Activated CD4-positive, alpha-beta T cell treated with anti-CD3 and anti-CD28 coated beads for 4 hours (primary cell): ENCODE measurements around the gene PTCRA.
"Not testable (repeated sequence)": the region's sequence is repeated elsewhere in the genome, so short reads cannot be mapped to it uniquely, and the experiment has no call there.

Source experiments
- DNase-seq, 2 donors: peaks; one replicate each; pipeline ENCODE4 v3.0.0-alpha.2; 2020

The PTCRA gene, protein sequence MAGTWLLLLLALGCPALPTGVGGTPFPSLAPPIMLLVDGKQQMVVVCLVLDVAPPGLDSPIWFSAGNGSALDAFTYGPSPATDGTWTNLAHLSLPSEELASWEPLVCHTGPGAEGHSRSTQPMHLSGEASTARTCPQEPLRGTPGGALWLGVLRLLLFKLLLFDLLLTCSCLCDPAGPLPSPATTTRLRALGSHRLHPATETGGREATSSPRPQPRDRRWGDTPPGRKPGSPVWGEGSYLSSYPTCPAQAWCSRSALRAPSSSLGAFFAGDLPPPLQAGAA

DNA sequence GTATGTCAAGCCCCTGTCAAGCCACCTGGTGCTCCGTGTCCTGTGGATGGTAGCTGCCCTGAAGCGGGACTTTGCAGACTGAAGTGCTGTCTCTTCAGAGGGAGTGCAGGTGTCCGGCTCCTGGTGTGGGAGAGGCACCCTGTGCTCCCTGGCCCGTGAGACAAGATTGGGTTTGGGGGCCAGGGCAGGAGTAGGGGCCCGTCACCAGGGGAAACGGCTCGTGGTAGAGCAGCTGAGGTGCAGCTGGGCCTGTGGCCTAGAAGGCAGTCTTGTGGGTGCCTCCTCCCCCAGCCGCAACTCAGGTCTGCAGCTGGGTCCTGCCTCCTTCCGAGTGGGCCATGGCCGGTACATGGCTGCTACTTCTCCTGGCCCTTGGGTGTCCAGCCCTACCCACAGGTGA lies at the start of gene PTCRA:
Gene PTCRA, plus strand, starts transcription at position 322 of the 400 bp plus-strand sequence. Its CDS starts 17 bp downstream, at position 339.
- DNase-seq, result no peak

DNA sequence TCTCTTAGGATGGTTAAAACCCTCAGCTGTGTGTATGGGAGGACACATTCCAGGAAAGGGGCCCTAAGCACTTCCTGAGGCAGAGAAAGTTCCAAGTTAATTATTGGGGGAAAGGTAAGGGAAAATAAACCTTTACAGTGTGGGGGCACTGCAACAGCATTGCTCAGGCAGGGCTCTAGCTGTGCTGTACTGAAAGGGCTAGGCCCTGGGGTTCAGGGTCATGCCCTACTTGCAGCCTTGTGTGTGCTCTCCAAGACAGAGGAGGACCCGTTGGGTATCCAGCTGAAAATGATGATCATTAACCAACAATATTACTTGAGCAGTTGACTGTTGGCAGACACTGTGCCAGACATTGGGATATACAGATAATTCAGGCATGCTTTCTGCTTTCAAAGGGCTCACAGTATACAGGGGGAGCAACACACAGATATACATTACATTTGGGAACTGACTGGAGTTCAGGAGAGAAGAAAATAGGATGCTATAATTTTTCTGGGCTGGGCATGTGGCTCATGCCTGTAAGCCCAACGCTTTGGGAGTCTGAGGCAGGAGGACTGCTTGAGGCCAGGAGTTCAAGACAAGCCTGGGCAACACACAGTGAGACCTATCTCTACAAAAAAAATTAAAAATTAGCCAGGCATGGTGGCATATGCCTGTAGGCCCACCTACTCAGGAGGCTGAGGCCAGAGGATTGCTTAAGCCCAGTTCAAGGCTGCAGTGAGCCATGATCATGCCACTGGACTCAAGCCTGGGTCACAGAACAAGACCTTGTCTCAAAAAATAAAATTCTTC lies 45.5 kb upstream of the PTCRA start:
- no peak for DNase-seq

DNA sequence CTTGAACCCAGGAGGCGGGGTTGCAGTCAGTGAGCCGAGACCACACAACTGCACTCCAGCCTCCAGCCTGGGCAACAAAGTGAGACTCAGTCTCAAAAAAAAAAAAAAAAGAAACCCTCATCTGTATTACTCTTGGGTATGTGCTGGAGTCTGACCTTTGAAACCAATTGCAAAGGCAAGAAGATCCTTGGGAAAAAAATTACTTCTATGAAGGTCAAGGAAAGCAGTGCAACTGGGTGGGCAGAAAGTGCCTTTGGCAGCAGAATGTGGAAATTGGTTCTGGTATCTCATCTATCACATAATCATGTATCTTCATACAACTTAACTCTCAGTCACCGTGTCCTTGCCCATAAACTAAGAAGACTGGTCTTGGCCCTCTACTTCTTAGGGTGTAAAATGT lies 44.1 kb upstream of the PTCRA start:
- DNase-seq, result no peak

DNA sequence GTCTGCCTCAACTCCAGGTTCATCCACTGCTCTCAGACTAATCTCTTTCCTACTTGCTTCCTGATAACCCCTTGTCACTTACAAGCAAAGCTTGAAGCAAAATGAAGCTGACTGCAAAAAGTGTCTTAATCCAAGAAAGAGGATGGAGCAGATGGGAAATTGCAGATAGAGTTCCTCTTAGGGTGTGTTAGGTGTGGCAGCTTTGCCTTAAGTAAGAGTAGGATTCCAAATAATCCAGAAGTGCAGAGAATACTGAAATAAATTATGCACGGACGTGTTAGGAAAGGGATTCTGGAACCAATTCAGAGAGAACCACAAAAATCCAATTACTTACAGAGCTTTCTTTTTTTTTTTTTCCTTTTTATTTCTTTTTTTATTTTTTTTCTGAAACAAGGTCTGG lies 42.5 kb upstream of the PTCRA start:
- DNase-seq, result no peak

DNA sequence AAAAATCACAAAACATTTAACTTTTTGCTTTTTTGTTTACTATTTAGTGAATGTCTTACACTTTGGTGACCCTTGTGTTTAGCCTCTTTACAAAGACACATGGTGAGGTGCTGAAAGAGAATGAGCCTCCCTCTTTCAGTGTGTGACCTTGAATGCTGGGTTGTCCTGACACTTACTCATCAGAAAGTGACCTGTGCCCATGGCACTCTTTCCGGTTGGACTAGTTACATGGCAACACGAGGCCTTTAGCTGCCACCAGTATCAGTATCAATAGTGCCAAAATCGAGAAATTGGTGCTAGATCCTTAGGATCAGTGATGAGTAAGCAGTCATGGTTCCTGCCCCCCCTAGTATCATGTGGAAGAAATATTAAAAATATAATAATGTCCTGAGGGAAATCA lies 38.2 kb upstream of the PTCRA start:
- DNase-seq, result no peak

DNA sequence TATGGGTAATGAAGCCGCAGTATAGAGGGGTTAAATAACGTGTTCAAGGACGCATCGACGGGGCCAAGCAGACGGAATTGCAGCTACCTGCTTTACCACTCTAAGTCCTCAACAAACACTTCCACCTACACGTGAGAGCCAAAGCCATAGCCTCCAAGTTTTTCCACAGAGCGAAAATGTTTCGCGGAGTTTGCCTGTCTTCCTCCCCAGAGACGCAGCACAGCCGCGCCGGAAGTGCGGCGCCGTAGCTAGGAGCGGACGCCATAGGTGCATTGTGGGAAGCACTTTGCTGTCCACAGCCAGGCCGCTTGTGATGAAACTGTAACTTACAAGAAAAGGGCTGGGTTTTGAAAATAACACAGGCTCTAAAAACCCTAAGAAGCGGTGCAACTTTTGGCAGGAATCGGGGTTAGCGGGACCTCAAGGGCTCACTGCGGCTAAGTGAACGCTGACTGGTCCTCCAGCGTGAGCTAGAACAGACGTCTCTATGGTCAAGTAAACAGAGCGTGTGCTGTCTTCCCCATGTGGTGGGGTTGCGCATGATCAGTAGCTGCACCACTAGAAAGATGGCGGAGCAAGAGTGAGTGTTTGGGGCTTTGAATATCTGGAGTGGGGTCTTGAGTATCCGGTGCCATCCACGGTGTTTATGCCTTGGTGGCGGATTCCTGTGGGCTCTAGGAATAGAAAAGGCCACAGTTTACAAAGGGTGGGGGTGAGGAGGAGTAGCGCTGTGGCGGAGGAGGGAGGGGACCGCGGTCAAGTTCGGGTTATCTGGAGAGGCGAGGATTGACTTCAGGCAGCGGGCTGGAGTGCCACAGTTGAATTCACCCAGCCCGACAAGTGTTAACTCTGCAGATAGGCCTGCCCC lies 36.2 kb upstream of the PTCRA start, which contains the start of gene RPL7L1:
Gene RPL7L1, plus strand, starts transcription at position 245 of the 868 bp plus-strand sequence. Its CDS starts 295 bp downstream, at position 540.
- peak; percentile 77 to 85 for DNase-seq

DNA sequence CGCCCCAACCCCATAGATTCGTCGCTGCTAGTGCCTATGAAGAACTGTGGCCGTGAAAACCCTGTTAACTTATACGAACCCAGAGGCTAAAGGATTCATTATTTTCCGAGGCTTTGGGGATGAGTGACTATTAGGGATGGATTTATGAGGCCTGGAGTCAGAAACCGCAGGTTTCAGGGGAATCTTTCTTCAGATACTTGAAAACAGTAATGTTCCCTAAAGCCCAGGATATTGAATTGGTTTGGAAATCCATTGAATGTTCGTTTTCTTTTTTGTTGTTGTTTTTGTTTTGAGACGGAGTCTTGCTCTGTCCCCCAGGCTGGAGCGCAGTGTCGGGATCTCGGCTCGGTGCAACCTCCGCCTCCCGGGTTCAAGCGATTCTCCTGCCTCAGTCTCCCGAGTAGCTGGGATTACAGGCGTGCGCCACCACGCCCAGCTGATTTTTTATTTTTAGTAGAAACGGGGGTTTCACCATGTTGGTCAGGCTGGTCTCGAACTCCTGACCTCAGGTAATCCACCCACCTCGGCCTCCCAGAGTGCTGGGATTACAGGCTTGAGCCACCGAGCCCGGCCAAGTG lies 35.5 kb upstream of the PTCRA start:
- not testable (repeated sequence) for DNase-seq

DNA sequence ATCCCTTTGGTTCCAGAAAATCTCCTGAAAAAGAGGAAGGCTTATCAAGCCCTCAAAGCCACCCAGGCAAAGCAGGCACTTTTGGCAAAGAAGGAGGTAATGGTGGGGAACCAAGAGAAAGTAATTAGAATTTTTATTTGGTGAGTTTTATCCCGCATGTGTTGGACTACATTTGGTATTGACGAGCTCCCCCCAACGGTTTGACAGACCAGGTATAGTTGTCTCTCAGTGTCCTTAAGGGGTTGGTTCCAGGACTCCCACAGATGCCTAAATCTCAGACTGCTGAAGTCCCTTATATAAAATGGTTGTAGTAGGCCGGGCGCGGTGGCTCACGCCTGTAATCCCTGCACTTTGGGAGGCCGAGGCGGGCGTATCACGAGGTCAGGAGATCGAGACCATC lies 35.0 kb upstream of the PTCRA start:
- not testable (repeated sequence) for DNase-seq

DNA sequence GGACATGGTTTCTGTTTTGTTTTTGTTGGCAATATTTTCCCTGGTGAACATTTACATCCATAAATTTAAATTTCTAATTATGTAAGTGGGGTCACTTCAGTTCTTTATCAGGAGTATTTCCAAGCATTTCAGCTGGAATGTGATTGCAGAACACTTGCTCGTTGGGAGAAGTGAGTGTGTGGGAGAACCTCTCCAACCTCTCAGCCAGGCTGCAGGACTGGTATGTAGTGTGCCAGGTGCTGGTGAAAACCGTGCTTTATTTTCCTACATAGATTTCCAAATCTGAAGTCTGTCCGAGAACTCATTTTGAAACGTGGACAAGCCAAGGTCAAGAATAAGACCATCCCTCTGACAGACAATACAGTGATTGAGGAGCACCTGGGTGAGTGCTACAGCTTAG lies 30.2 kb upstream of the PTCRA start:
- DNase-seq, result no peak

DNA sequence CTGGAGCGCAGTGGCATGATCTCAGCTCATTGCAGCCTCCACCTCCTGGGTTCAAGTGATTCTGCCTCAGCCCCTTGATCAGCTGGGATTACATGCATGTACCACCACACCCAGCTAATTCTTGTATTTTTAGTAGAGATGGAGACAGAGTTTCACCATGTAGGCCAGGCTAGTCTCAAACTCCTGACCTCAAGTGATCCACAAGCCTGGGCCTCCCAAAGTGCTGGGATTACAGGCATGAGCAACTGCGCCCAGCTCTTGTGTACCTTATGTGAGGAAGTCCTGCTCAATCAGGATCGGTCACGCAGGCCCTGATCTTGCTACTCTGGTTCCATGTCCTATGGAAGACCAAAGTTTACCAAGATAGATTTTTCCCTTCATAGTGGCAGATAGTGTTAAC lies 27.7 kb upstream of the PTCRA start:
- not testable (repeated sequence) for DNase-seq

DNA sequence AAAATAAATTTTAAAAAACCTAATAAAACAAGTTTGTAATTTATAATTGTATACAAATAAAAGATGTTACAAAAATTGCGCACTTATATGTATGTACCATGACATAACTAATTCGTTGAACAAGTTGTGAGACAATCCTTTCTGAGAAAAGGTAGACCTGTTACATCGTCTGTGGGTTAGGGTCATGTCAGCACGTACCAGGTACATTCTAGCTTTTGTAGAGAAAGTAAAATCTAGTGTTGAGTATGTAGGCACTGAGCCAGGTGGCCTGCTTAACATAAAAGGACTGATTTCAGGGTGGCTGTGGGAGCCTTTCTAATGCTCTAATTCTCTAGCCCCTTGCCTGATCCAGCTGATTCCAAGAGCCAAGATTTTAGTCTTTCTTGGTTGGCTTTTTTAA lies 26.0 kb upstream of the PTCRA start:
- no peak for DNase-seq

DNA sequence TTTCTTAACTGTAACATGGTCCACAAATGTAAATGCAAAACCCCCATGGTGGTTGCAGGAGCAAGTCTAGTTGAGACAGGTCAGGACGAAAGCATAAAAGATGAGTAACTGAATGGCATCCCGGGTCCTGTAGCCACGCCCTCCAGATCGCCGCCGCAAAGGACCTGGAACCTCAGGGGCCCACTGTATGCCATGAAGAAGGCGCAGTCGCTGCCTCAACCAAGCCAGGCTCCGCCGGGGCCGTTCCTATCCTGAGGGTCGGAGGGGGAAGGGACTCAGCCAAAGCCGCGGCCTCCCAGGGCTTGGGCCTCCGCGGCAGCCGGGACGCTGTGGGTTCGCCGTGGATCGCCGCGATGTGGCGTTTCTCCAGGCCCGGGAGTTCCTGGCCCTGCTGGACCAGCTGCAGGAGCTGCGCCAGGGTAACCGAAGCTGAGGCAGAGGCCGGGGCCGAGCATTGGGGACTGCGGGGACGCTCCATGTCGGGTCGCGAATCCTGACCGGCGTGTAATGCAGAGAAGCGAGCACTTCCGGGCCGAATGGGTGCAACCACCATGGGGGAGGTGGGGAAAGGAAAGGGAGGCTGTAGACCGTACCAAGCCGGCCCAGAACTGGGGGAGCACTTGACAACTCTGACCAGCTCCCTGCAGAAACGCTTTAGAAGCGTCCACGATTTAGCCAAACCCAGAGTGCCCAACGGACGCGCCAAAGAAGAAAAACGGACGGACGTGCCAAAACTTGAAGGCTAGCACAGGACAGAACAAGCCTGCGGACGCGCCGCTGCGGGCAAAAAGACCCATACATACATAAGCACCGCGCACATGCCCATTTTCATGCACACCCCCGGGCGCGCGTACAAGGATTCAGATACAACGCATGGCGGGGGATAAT lies 25.3 kb upstream of the PTCRA start:
- DNase-seq, result peak; percentile 89 to 90

DNA sequence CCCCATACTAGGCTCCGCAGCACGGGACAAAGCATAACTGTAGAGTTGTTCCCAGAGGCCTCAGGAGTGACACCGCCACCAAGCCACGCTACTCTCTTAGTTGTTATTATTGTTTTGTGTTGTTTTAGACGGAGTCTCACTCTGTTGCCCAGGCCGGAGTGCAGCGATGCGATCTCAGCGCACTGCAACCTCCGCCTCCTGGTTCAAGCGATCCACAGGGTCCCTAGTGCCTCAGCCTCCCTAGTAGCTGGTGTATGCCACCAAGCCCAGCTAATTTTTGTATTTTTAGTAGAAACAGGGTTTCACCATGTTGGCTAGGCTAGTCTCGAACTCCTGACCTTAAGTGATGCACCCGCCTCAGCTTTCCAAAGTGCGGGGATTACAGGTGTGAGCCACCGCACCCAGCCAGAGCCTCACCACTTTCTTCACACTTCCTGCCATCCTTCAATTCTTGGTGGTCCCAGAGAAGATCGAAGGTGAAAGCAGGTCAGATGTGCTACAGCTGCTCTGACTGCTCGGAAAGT lies 24.6 kb upstream of the PTCRA start:
- no peak for DNase-seq

DNA sequence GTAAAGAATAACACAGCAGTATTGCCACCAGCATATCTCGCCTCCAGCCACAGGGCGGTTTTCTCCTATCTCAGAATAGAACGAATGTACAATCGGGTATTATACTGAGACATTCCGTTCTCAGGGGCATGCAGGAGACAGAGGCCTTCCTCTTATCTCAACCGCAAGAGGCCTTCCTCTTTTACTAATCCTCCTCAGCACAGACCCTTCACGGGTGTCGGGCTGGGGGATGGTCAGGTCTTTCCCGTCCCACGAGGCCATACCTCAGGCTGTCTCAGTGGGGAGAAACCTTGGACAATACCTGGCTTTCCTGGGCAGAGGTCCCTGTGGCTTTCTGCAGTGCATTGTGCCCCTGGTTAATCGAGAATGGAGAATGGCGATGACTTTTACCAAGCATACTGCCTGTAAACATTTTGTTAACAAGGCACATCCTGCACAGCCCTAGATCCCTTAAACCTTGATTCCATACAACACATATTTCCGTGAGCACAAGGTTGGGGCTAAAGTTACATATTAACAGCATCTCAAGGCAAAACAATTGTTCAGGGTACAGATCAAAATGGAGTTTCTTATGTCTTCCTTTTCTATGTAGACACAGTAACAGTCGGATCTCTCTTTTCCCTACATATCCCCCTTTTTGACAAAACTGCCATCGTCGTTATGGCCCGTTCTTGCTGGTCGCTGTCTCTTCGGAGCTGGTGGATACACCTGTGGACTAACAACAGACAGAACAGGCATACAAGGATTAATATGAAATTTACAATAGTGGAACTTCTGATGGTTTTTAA lies 21.6 kb upstream of the PTCRA start:
- not testable (repeated sequence) for DNase-seq

DNA sequence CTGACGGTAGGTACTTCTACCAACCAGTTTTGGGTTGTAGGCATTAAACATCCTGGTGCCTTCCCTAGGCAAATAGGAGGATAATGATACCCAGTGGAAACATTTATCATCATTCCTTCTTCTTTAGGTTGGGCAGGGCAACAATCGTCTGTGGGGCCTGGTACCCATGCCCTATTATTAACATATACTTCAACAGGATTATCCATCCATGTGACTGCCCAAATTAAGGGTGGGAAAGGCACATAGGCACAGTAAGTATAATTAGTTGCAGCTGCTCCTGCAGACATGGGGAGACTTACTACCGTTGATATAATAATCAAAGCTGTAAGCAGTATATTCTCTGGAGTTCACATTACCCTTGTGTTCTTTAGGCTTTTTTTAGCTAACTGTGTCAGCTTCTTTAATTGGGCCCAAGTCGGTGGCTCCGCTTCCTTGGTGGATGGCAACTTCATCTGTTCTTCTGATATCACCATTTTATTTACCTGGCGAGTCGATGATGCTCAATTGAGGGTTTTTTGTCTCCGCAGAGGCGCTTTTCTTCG lies 19.6 kb upstream of the PTCRA start:
- DNase-seq, result no peak

DNA sequence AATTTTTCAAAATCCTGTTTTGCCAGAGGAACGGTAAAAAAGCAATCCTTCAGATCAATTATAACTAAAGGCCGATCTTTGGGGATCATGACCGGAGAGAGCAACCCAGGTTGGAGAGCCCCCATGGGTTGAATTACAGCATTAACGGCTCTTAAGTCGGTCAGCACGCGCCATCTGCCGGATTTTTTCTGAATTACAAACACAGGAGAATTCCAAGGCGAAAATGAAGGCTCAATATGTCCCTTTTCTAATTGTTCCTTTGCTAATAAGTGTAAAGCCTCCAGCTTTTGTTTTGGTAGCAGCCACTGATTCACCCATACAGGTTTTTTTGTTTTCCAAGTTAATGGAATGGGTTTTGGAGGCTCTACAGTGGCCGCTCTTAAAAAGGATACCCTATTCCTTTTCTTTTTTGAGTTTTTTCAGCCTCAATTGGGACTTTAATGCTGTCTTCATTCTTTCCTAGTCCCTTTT lies 16.9 kb upstream of the PTCRA start:
- DNase-seq, result peak; percentile 61 to 81

DNA sequence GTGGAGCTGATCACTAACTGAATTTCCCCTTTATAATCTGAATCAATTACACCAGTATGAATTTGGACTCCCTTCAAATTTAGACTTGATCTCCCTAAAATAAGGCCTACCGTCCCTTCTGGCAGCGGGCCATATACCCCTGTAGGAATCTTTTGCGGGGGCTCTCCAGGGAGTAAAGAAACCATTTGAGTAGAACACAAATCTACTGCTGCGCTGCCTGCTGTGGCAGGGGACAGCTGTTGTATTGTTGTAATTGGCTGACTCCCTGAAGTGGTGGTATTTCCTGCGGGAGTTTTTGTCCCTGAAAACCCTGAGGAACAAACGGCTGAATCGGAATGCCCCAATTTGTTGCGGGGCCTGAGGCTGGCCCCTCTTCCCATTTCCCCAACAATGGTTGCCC lies 16.0 kb upstream of the PTCRA start:
- DNase-seq, result no peak

DNA sequence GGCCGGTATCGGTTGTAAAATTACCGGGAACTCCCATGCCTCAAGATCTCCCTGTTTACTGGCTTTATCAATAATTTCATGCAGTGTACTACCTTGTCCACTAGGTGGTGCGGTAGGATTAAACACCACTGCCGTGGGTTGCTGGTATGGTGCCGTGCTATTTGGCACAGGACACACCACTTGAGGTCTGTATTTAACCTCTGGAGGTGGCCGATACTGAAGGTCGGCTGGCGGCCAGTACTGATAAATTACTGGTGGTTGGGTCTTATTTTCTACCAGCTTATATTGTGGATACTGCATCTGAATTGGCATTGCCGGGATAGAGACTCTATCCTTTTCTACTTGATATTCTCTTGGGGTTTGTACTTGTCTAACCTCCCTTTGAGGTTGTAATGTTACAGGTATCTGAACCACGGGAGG lies 14.3 kb upstream of the PTCRA start:
- peak; percentile 66 to 78 for DNase-seq

DNA sequence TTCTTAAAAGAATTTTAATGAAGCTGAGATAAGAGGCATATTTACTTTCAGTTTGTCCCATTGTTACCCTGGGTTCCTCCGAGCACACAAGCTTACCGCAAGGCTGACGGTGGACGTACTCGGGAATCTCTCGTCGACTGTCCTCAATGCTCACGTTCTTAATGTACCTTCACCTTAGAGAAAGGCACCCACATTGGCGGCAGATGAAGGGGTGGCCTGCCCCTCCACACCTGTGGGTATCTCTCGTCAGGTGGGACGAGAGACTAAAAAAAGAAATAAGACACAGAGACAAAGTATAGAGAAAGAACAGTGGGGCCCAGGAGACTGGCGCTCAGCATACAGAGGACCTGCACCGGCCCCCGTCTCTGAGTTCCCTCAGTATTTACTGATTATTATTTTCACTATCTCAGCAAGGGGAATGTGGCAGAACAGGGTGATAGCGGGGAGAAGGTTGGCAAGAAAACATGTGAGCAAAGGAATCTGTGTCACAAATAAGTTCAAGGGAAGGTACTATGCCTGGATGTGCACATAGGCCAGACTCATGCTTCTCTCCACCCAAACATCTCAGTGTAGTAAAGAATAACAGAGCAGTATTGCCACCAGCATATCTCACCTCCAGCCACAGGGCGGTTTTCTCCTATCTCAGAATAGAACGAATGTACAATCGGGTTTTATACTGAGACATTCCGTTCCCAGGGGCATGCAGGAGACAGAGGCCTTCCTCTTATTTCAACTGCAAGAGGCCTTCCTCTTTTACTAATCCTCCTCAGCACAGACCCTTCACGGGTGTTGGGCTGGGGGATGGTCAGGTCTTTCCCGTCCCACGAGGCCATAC lies 13.2 kb upstream of the PTCRA start:
- not testable (repeated sequence) for DNase-seq
